Hematopoietic multipotent progenitor cell treated with erythropoietin and hydrocortisone succinate and interleukin-3 and kit ligand, for 8 days (in vitro differentiated cells): ENCODE measurements around the gene TPSG1.

Experiments
- DNase-seq: peaks from one replicate; pipeline ENCODE4 v3.0.0-alpha.2; 2015

TPSG1 gene

GRCh38 chr16:1174477-1175357 is 50.4 kb downstream of the TPSG1 start:
- DNase-seq: no peak

GRCh38 chr16:1173788-1174451 is 51.1 kb downstream of the TPSG1 start:
- DNase-seq: no peak

GRCh38 chr16:1172651-1173050 is 52.4 kb downstream of the TPSG1 start:
- DNase-seq: no peak

GRCh38 chr16:1171854-1172428 is 53.1 kb downstream of the TPSG1 start:
- no peak for DNase-seq
